ENCODE data around the gene RPL27.

DNA sequence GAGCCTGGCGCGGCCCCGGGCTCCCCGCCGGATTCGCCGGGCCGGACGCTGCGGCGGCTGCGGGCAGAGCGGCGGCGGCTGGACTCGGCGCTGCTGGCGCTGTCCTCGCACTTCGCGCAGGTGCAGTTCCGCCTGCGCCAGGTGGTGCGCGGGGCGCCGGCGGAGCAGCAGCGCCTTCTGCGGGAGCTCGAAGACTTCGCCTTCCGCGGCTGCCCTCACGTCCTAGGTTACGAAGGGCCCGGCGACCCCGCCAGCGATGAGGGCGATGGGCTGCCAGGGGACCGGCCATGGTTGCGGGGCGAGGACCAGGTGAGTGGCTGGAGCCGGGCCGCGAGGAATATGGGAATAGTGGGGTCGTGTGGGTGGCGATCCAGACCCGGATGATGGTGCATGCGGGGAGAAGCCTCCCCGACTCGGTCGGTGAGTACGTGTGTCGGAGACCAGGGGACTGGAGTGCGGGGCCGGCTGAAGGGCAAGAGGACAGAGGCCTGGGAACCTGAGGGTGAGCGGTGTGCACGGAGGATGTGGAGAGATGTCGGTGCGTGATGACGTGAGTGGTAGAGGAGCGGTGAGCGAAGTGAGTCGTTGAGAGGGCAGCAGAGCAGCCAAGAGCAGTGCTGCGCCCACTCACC is 17.3 kb upstream of the RPL27 start:
- TF ChIP-seq EZH2 (IDR thresholded peaks at IDR 0.05) (no peak), POLR2AphosphoS5 (IDR thresholded peaks at IDR 0.05; ENCODE audit: borderline replicate concordance, low read depth, low read length) (no peak), FOXP2 (optimal IDR thresholded peaks at IDR 0.05; ENCODE audit: control extremely low read depth, extremely low read length, insufficient read depth) (no peak)

All from SK-N-MC (cell line).